GM23338 (cell line): ENCODE measurements around the gene TMSB4Y.

Experiments used
- CREB1 ChIP-seq: fragments of 250-450 bp; sonication (Bioruptor Pico); IDR thresholded peaks from 2 replicates; pipeline ENCODE4 v1.5.0; 2020; ENCODE audit warnings: low read depth, mild to moderate bottlenecking, moderate library complexity
- CTCF ChIP-seq, 2 experiments: fragments of 200-600 bp in 1 of 2; sonication (generic) in 1 of 2; conservative IDR thresholded peaks; 2 replicates each; pipeline versions ENCODE4 v1.5.1 to v1.6.1; 2016 to 2017; ENCODE audit warnings: antibody characterized with exemption in 2 of 2, low read depth in 2 of 2, mild to moderate bottlenecking in 2 of 2, moderate library complexity in 1 of 2
- EZH2 ChIP-seq: fragments of 200-600 bp; sonication (generic); IDR thresholded peaks from one replicate; pipeline ENCODE4 v1.8.0; 2017; ENCODE audit warnings: antibody characterized with exemption, mild to moderate bottlenecking, low read depth; ENCODE audit not compliant: unreplicated experiment
- EZH2phosphoT487 ChIP-seq: fragments of 200-600 bp; sonication (generic); IDR thresholded peaks from one replicate; pipeline ENCODE4 v1.8.1; 2018; ENCODE audit warnings: antibody characterized with exemption; ENCODE audit not compliant: unreplicated experiment
- JUNB ChIP-seq: IDR thresholded peaks from one replicate; pipeline ENCODE4 v1.6.1; 2016; ENCODE audit warnings: antibody characterized with exemption; ENCODE audit not compliant: unreplicated experiment
- NANOG ChIP-seq: IDR thresholded peaks from 2 replicates; pipeline ENCODE4 v1.6.1; 2016; ENCODE audit warnings: antibody characterized with exemption, borderline replicate concordance
- POLR2AphosphoS5 ChIP-seq: IDR thresholded peaks from 2 replicates; pipeline ENCODE4 v1.6.1; 2016; ENCODE audit warnings: antibody characterized with exemption, low read depth
- REST ChIP-seq: IDR thresholded peaks from one replicate; pipeline ENCODE4 v1.6.1; 2018; ENCODE audit warnings: antibody characterized with exemption; ENCODE audit not compliant: unreplicated experiment
- STAT1 ChIP-seq: IDR thresholded peaks from one replicate; pipeline ENCODE4 v1.6.1; 2016; ENCODE audit warnings: antibody characterized with exemption; ENCODE audit not compliant: unreplicated experiment
- ZNF331 ChIP-seq: fragments of 250-450 bp; sonication (Bioruptor Pico); IDR thresholded peaks from 2 replicates; pipeline ENCODE4 v1.5.0; 2020; ENCODE audit warnings: low read depth, mild to moderate bottlenecking, moderate library complexity
- TF ChIP-seq, protein P1 (sequence below): IDR thresholded peaks from 2 replicates; pipeline ENCODE4 v1.6.1; 2016; ENCODE audit warnings: antibody characterized with exemption
- TF ChIP-seq, protein P2 (sequence below): fragments of 250-450 bp; sonication (Bioruptor Pico); IDR thresholded peaks from 2 replicates; pipeline ENCODE4 v1.5.0; 2020; ENCODE audit warnings: mild to moderate bottlenecking, moderate library complexity

DNA sequence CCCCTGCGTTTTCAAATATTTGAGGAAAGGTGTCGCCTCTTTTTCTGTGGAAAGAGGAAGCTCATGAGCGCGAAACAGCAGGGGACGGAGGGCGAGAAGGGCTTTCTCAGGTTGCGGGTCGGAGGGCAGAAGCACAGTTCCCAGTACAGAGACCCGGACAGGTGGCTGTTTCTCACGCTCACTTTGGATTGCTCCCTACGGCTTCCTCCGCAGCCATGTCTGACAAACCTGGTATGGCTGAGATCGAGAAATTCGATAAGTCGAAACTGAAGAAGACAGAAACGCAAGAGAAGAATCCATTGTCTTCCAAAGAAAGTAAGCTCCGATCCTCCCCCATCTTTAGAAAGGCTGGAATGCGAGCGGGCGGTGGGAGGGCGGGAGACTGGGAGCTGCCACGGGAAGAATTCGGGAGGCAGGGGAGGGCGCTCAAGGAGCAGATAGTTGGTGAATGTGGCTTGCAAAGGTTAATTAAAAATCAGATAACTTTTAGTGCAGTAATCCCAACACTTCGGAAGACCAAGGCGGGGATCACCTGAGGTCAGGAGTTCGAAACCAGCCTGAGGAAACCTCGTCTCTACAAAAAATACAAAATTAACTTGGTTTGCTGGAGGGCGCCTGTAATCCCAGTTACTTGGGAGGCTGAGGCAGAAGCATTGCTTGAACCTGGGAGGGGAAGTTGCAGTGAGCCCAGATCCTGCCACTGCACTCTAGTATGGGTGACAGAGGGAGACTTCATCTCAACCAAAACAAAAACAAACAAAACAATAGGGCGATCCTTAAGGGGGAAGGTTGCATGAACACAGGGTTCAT is 627 bp downstream of the TMSB4Y start:
- TF ChIP-seq, protein P1, sequence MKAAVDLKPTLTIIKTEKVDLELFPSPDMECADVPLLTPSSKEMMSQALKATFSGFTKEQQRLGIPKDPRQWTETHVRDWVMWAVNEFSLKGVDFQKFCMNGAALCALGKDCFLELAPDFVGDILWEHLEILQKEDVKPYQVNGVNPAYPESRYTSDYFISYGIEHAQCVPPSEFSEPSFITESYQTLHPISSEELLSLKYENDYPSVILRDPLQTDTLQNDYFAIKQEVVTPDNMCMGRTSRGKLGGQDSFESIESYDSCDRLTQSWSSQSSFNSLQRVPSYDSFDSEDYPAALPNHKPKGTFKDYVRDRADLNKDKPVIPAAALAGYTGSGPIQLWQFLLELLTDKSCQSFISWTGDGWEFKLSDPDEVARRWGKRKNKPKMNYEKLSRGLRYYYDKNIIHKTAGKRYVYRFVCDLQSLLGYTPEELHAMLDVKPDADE, result no peak
- TF ChIP-seq CTCF (conservative IDR thresholded peaks at IDR 0.05; ENCODE audit: low read depth in 2 of 2) (no peak), CREB1 (CRISPR knock-in tag) (no peak), POLR2AphosphoS5 (no peak), STAT1 (no peak), REST (no peak), EZH2 (no peak), NANOG (no peak), EZH2phosphoT487 (no peak), ZNF331 (no peak), JUNB (no peak)
- TF ChIP-seq, protein P2, sequence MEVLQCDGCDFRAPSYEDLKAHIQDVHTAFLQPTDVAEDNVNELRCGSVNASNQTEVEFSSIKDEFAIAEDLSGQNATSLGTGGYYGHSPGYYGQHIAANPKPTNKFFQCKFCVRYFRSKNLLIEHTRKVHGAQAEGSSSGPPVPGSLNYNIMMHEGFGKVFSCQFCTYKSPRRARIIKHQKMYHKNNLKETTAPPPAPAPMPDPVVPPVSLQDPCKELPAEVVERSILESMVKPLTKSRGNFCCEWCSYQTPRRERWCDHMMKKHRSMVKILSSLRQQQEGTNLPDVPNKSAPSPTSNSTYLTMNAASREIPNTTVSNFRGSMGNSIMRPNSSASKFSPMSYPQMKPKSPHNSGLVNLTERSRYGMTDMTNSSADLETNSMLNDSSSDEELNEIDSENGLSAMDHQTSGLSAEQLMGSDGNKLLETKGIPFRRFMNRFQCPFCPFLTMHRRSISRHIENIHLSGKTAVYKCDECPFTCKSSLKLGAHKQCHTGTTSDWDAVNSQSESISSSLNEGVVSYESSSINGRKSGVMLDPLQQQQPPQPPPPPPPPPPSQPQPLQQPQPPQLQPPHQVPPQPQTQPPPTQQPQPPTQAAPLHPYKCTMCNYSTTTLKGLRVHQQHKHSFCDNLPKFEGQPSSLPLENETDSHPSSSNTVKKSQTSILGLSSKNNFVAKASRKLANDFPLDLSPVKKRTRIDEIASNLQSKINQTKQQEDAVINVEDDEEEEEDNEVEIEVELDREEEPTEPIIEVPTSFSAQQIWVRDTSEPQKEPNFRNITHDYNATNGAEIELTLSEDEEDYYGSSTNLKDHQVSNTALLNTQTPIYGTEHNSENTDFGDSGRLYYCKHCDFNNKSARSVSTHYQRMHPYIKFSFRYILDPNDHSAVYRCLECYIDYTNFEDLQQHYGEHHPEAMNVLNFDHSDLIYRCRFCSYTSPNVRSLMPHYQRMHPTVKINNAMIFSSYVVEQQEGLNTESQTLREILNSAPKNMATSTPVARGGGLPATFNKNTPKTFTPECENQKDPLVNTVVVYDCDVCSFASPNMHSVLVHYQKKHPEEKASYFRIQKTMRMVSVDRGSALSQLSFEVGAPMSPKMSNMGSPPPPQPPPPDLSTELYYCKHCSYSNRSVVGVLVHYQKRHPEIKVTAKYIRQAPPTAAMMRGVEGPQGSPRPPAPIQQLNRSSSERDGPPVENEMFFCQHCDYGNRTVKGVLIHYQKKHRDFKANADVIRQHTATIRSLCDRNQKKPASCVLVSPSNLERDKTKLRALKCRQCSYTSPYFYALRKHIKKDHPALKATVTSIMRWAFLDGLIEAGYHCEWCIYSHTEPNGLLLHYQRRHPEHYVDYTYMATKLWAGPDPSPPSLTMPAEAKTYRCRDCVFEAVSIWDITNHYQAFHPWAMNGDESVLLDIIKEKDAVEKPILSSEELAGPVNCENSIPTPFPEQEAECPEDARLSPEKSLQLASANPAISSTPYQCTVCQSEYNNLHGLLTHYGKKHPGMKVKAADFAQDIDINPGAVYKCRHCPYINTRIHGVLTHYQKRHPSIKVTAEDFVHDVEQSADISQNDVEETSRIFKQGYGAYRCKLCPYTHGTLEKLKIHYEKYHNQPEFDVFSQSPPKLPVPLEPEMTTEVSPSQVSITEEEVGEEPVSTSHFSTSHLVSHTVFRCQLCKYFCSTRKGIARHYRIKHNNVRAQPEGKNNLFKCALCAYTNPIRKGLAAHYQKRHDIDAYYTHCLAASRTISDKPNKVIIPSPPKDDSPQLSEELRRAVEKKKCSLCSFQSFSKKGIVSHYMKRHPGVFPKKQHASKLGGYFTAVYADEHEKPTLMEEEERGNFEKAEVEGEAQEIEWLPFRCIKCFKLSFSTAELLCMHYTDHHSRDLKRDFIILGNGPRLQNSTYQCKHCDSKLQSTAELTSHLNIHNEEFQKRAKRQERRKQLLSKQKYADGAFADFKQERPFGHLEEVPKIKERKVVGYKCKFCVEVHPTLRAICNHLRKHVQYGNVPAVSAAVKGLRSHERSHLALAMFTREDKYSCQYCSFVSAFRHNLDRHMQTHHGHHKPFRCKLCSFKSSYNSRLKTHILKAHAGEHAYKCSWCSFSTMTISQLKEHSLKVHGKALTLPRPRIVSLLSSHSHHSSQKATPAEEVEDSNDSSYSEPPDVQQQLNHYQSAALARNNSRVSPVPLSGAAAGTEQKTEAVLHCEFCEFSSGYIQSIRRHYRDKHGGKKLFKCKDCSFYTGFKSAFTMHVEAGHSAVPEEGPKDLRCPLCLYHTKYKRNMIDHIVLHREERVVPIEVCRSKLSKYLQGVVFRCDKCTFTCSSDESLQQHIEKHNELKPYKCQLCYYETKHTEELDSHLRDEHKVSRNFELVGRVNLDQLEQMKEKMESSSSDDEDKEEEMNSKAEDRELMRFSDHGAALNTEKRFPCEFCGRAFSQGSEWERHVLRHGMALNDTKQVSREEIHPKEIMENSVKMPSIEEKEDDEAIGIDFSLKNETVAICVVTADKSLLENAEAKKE (CRISPR knock-in tag), result no peak
